Activated CD4-positive, alpha-beta memory T cell treated with anti-CD3 and anti-CD28 coated beads, Interleukin-2, amount 10 ng/mL, durations not matched to agents 7 days and 5 days (primary cell): ENCODE measurements around the gene MRGPRF. TPM values are rescaled to one million over a fixed set of nuclear protein-coding genes. Genes with fewer than 3 reads are reported as not detected.

Experiments
- total RNA-seq, 2 experiments: library from RNA; stranded (reverse); gene quantifications; one replicate each; pipeline ENCODE4 v1.2.3, GENCODE V29; 2021

MRGPRF gene
- total RNA-seq, 2 experiments from 2014 or later = not detected

Other genes starting within 250 kb of the MRGPRF start
- gene CPT1A, start 171.3 kb downstream of the MRGPRF start, total RNA-seq = 10 to 100 TPM; 50.2 to 51.1 TPM
- gene MRPL21, start 109.4 kb downstream of the MRGPRF start, total RNA-seq = 10 to 100 TPM; 47.6 to 53.4 TPM
- gene IGHMBP2, start 109.4 kb downstream of the MRGPRF start, total RNA-seq = 10 to 100 TPM; 24.1 to 24.9 TPM
- gene MRGPRD, start 32.3 kb downstream of the MRGPRF start, total RNA-seq = not detected
- 10 to 100 TPM; 25.8 to 26.0 TPM for gene TPCN2, start 35.7 kb upstream of the MRGPRF start, total RNA-seq
- gene SMIM38, start 142.7 kb upstream of the MRGPRF start, total RNA-seq = under 1 TPM; 0.13 to 0.18 TPM